IPS-11a (cell line): ENCODE data around the gene GLO1.
"Not testable (repeated sequence)": the region's sequence is repeated elsewhere in the genome, so short reads cannot be mapped to it uniquely, and the experiment has no call there.

Experiments
- H3K4me3 ChIP-seq: one replicate; pipeline ENCODE4 v1.5.1; 2013; ENCODE audit warnings: low read depth, low read length, control low read depth

Gene GLO1

DNA sequence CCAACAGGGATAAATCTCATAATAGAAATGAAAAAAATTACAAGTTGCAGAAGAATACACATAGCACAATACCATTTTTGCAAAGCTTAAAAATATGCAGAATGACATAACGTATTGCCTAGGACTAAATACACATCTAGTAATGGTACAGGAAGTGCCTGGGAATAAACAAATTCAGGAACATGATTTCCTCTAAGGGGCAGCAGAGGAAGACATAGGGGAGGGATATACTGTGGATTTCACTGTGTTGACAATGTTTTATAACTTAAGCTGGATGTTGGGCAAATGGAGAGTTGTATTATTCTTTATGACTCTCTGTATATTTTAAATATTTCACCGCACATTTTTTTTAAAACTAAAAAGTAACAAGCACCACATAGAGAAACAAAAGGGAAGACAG is 5.6 kb upstream of the GLO1 start:
- H3K4me3 ChIP-seq: no peak overlapping the region

DNA sequence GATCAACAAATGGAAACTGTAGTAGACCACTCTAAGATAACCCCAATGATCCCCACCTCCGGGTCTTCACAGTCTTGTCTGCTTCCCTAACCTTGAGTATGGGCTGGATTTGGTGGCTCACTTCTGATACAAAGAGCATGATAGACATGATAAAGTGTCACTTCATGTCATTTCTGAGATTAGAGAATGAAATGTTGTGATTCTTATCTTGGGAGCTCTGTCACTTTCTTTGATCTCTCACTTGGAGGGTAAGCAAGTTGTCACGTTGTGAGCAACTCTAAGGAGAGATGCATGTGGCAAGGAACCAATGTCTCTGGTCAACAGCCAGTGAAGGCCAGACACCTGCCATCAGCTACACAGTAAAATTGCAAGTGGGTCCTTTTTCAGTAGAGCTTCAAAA is 3.0 kb upstream of the GLO1 start:
- no peak overlapping the region for H3K4me3 ChIP-seq

DNA sequence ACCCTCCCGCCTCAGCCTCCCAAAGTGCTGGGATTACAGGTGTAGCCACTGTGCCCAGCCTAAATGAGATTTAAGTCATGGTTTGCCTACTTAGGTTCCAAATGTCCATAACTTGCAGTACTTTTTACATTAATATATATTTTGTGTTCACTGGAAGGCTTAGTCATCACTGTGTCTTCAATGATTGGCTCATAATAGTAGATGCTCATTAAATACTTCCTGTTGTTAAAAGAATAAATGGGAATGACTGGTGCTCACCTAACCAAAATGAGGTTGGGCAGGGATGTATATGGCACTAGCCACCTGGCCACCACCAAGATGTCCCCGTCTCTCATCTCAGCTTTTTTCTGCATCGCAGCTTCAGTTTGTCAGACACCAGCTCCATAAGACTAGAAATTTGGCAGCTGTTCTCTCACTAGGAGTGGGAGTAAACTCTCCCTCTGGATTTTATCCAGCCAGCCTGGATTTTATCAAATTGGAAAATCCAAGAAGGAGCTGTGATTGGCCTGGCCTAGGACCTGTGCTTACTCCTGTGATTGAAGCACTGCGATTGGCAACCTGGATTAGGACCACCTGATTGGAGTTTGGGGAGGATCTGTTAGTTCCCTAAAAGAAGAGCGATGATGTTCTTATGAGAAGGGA is 1.1 kb upstream of the GLO1 start:
- H3K4me3 ChIP-seq: no peak overlapping the region

DNA sequence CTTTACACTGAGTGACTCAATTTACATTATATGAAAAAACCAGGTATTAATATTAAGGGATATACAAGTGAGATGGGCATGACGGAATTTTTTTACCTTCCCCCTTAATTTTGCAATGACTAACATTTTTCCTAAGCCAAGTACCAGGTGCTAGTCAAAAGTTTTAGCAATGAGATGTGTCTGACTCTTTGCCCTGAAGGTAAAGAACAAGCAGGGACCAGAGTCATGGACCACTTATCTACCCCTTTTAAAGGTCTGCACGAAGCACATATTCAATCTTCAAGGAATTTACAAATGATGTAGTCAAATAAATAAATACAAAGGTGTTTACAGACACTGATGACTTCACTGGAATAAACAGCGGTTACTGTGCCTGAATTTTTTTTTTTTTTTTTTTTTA is 1.4 kb downstream of the GLO1 start:
- H3K4me3 ChIP-seq: no peak overlapping the region

DNA sequence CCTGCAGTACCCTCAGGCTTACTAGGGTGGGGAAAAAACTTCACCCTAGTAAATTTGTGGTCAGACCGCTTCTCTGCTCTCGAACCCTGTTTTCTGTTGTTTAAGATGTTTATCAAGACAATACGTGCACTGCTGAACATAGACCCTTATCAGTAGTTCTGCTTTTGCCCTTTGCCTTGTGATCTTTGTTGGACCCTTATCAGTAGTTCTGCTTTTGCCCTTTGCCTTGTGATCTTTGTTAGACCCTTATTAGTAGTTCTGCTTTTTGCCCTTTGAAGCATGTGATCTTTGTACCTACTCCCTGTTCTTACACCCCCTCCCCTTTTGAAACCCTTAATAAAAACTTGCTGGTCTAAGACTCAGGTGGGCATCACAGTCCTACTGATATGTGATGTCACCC is 3.2 kb downstream of the GLO1 start:
- not testable (repeated sequence) for H3K4me3 ChIP-seq

DNA sequence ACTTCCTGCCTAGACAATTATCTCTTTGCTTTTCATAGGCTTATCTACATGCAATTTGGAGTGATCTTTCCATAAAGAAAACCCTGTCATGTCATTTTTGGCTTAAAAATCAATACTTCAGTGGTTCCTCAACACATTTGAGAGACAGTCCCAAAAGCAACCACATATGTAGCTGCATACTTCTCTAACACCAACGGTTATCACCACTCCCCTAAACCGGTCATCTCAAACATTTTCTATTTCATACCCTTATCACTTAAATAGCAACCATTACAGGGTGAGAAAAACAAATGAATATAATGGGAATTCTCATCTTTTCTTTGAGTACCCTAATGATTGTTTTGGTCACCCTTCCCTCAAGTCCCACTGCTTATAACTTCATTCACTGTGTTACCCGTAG is 5.1 kb downstream of the GLO1 start:
- no peak overlapping the region for H3K4me3 ChIP-seq

DNA sequence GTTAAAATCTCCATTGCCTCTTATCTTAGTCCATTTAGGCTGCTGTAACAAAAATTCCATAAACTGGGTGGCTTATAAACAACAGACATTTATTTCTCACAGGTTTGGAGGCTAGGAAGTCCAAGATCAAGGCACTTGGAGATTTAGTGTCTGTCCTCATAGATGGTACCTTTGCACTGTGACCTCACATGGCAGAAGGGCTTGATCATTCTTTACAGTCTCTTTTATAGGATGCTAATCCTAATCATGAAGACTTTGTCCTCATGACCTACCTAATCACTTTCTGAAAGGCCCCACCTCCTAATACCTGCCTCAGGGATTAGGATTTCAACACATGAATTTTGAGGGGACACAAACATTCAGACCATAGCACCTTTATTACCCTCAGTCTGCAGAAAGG is 6.6 kb downstream of the GLO1 start:
- no peak overlapping the region for H3K4me3 ChIP-seq

DNA sequence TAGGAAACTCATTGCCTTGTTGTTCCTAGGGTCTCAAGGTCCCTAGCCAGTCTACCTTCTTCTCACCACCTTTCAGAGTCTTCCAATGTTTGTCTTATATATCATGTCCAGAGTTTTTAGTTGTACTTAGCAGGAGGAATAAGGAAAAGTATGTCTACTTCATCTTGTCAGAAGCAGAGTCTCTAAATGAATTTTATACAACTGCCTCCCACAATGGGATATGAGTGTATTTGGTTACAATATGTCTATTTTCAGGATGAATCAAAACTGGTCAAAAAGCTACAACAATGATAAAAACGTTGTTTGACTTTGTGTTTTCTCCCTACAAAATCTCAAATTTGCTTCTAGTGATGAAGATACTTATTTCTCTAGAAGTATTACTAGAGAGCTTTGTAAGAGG is 7.0 kb downstream of the GLO1 start:
- no peak overlapping the region for H3K4me3 ChIP-seq

DNA sequence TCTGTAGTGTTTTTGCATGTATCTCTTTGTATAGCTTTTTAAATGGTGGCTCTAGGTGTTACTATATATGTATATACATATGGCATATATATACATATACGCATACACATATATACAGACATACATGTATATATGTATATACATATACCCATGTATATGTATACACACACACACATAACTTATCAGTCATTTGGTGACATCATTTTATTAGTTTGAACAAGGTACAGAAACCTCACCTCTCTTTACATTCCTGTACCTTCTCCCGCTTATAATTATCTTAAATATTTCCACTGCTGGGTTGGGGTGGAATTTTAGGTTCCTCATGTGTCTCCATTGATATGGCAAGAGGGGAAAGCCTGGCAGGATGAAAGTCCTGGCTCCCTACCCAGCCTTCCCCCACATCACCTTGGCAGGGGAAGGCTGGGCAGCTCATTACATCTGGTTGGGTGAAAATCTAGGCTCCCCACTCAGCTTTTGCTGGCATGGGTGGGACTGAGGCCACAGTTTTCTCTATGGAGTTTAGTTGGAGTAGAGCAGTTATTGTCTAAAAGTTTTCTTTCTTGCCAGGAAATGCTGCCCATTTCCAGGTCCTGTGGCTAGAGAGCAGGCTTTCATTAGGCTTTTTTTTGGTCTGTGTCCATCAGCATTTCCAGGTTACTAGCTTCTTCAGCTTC is 7.6 kb downstream of the GLO1 start:
- no peak overlapping the region for H3K4me3 ChIP-seq

DNA sequence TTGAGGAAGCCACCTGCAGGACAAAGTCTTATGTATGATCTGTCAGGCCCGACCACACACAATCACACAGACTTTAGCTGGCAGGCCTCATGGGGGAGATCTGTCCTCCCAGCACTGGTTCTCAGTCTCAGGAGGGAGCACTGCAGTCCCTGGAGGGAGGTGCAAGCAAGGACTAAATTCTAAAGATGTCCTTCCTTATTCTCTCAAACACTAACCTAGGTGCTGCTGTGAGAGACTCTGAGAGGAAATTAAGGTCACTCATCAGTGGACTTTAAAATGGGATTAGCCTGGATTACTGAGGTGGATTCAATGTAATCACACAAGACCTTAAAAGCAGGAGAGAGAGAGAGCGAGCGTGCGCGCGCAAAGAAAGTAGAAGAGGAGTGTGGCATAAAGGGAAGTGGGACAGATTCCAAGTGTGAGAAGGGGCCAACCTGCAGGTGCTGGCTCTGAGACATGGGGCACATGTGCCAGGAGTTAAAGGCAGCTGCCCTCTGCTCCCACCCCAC is 14.3 kb downstream of the GLO1 start:
- no peak overlapping the region for H3K4me3 ChIP-seq

DNA sequence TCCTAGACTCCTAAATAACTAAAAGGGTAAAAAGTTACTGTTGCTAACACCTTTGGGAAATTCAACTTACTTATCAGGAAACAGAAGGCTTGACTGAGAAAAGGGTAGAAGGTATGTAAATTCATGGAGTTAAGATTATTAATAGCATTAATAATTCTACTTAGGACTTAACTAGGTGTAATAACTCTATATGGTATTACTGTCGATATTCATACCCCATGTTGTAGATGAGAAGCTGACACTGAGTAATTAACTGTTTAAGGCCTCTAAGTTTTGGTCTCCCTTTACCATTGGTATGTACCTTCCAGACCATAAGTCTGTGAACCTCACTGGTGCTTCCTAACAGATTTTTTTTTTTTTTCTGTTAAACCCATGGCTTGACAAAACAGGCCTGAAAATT is 15.4 kb downstream of the GLO1 start:
- no peak overlapping the region for H3K4me3 ChIP-seq

DNA sequence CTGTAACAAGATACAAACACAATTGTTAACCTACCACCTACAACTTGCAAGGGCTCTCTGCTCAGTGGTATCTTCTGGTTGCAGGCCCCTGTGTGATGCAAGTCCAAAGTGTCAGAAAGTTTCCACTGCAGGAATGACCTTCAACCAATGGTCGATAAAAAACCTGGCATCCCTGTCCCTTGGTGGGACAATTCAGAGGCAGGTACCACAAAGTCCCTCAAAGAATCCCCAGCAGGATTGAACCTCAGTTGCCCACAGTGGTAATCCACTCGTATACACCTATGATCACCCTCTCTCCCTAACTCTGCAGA is 15.9 kb downstream of the GLO1 start:
- no peak overlapping the region for H3K4me3 ChIP-seq

DNA sequence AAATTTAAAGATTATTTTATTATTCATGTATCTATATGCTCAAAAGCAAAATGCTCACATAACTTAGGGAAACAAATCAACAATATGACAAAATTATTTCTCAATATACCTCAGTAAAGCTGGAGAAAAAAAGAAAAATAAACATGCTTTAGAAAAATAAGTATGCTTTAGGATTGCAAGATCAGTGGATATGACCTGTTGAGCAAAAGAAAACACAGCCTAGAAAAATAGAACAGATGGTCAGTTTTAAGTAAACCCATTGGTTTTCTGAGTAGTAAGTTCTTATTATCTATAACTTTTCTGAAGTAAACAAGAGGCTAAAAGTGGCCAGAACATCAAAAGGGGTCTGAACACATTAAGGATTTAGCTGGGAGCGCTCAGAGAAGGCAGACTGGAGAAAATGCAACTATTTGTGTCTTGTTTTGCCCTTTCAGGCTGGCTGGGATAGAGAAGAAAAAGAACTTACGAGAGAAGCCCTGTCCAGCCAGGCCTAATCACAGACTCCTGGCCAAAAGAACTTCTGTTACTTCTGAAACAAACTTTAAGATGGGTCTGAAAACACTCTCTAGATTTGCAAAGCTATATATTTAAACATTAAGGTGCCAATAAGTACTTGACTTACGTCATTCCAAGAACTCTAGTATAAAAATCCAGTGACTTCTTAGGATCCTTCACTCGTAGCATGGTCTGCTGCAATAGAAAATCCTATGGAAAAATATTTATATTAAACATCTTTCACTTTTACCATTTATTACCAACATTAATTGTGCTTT is 16.5 kb downstream of the GLO1 start:
- H3K4me3 ChIP-seq: no peak overlapping the region

DNA sequence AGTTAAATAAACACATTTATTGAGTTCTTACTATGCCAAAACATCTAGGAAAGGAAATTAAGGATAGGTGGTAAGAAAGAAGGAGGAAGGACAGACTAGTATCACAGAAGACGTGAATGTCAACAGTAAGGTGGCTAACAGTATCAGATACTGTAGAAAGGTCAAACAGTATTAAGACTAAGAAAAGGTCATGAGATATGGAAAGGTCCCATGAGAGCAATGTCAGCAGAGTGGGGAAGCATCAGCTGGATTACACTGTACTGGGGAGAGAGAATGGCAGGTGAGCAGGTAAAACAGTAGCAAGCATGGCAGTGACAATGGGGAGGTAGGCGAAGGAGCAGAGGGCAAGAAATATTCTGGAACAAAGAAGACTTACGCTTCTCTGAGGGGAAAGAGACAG is 18.0 kb downstream of the GLO1 start:
- no peak overlapping the region for H3K4me3 ChIP-seq

DNA sequence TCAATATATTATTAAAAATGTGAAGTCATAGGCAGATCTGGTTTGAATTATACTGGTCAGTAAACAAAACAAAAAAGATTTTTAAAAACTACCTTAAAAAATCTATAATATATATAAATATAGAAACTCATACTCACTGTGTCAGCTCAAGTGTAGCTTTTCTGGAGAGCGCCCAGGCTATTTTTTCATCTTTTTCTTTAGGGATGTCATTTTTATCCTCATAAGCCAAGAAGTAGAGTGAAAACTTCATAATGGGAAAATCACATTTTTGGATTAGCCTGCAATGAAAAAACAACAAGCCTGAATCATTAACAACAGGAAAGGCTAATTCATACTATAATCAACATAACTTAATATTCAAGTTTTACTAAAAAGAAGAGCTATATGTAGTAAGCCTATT is 18.7 kb downstream of the GLO1 start:
- no peak overlapping the region for H3K4me3 ChIP-seq

DNA sequence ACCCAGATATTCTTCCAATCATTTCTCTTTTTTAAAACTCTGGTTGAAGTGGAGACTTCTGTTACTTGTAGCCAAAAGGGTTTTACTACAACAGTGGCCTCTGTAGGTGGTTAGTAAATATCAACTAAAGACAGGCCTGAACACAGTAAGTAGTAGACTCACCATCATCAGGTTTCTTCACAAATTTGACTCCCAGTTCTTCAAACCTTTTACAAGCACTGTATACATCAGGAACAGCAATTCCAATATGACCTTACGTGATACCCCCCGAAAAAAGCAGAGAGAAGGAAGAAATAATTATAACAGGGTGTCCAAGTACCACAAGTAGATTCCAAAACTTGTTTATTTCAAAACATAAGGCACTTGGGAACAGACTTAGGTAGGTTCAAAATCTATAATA is 21.1 kb downstream of the GLO1 start:
- H3K4me3 ChIP-seq: no peak overlapping the region

DNA sequence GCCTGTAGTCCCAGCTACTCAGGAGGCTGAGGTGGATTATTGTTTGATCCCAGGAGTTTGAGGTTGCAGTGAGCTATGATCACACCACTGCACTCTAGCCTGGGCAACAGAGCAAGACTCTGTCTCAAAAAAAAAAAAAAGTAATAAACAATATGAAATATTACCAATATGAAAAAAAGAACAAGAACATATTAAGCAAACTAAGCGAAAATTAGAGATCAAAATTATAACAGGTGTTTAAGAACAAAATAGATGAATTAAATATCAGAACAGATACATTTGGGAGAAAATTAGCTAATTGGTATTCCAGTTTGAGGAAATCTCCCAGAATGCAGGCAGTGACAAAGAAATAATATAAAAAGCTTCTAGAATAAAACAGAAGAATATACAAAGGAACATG is 23.3 kb downstream of the GLO1 start:
- H3K4me3 ChIP-seq: no peak overlapping the region

DNA sequence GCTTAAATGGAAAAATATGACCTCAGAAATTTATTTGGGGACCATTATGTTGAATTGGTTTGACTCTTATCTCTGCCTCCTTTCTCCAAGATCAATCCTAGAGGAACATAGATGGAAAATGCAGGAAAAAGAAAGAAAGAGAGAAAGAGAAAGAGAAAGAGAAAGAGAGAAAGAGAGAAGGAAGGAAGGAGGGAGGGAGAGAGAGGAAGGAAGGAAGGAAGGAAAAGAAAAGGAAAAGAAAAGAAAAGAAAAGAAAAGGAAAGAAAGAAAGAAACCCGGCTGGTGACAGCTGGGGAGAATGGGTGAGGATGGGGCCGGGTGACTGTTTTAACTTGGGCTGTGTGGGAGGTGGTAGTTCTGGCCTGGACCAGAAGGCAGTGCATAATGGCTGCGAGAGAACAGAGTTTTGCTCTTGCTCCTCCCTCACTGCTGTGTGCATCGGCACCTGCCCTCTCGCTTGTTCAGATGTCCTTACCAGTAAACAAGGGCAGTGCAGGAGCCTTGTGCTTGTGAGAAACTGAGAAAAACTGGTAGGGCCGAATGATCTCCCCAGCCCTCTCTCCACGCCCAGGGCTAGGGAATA is 24.7 kb downstream of the GLO1 start:
- no peak overlapping the region for H3K4me3 ChIP-seq

DNA sequence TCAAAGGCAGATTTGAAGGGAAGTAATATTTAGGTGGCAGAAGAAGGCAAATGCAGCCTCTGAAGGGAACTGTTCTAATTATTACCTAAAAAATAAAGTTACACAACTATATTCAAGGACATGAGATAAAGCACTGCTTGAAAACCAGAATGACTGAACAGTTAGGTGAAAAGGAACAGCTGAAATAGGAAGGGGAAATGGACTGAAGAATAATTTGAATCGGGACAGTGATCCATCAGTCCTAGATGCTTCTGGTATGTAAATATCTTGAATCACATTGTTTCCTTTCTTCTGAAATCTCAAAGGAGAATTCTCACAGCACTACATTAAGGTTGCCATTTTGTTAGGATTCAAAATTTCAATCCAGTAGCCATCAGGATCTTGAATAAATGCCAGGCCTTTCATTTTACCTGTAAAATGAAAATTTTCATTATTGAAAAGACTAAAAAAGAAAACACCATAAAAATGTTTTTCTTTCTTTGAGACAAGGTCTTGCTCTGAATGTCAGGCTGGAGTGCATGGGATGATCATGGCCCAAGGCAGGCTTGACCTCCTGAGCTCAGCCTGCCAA is 25.9 kb downstream of the GLO1 start:
- no peak overlapping the region for H3K4me3 ChIP-seq

DNA sequence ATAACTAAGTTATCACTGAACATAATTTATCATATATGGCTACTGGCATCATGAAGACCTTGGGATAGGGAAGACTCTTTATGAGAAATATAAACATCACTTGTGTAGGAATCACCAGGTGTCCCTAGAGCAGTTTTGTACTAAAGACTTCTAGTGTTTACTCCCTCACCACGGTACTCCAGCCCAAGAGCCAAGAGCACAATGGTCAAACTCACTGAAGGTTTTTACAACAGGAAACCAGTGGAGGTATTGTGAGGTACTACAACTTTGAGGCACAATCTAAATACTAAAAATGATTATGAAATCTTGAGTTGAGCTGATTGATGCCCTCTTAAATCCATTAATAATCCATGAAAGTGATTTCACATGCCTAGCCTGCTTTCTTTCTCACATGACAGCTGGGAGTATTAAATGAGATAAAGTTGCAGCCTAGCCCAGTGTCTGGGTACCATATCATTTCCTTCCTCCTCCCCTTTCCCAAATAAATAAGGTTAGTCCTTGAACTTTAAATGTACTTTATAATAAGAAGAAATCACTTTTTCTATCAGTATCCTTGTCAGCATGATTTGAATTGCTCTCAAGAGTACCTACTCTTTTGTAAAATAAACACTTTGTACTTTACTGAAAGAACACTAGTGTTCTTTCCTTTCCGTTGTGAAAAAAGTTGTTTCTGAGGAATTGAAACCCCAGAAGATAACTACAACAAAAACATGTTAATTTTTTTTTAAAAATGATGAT is 26.5 kb downstream of the GLO1 start:
- no peak overlapping the region for H3K4me3 ChIP-seq
